Measurements from ENCODE around the gene ABCC11. TPM values are rescaled to one million over a fixed set of nuclear protein-coding genes. Genes with fewer than 3 reads are reported as not detected.
A peak's percentile ranks its signal among the peaks of the same experiment; 100 is the strongest.

ABCC11 gene
- polyA plus RNA-seq, 2 of the 4 experiments (the other 2 are of a cell fraction): 0.19 to 0.21 TPM

GRCh38 chr16:48126801-48127644 lies 120.3 kb downstream of the ABCC11 start:
- Histone ChIP-seq H3K4me3 (no peak overlapping the region), H3K9me3 (no peaks in the 10 kb centered on the region), H3K4me2 (peak overlapping the region; percentile 60), H3K27ac (peak overlapping the region; percentile 89 to 90), H3K4me1 (peaks cover 88% of the 10 kb centered on the region)
- 9% methylated on average over 13 of the region's 13 CpGs for WGBS (ENCODE audit: missing lambda C conversion rate)
- ATAC-seq: peak; percentile 77 to 84
- peak; percentile 55 to 97 for DNase-seq (ENCODE audit: low read depth in 1 of 2, low spot score in 1 of 2)
- ChIA-PET CTCF (interaction anchor here (0.5 to 3.2 kb wide), 11 partner anchors 9 to 1177 kb away, joined by 3 to 15 read pairs (median 4); partner anchors contain the start of gene ABCC12), POLR2A (interaction anchor here (1.0 to 1.6 kb wide), 4 partner anchors 30 to 1089 kb away, joined by 3 to 4 read pairs (median 4); partner anchors contain the start of gene NETO2)
- FAIRE-seq: peak; percentile 95
- TF ChIP-seq CEBPB (IDR thresholded peaks at IDR 0.05) (peak; percentile 92 to 97), ESRRA (IDR thresholded peaks at IDR 0.05; ENCODE audit: borderline replicate concordance, low read length) (no peak), SREBF2 (IDR thresholded peaks at IDR 0.05) (no peak), TFCP2L1 (CRISPR knock-in tag; IDR thresholded peaks at IDR 0.05) (no peak), GATA3 (IDR thresholded peaks at IDR 0.05; ENCODE audit: borderline replicate concordance) (peak; percentile 93), PBX3 (IDR thresholded peaks at IDR 0.05) (peak; percentile 77), ELK1 (IDR thresholded peaks at IDR 0.05; ENCODE audit: low read depth, low read length) (no peak), REST (IDR thresholded peaks at IDR 0.05) (no peak), PHF8 (IDR thresholded peaks at IDR 0.05; ENCODE audit: borderline replicate concordance, low read depth) (no peak), BCL3 (IDR thresholded peaks at IDR 0.05) (peak; percentile 91; the same call in 2 of the 3 replicates), HOXA7 (CRISPR knock-in tag; IDR thresholded peaks at IDR 0.05) (no peak), ATOH8 (CRISPR knock-in tag; IDR thresholded peaks at IDR 0.05; ENCODE audit: low read depth) (no peak; the same call in 1 of the 2 replicates), RARB (CRISPR knock-in tag; IDR thresholded peaks at IDR 0.05) (no peak), JUNB (IDR thresholded peaks at IDR 0.05) (peak; percentile 98), CTCF (IDR thresholded peaks at IDR 0.05) (no peak), FOSL2 (IDR thresholded peaks at IDR 0.05) (peak; percentile 96), FOSL2 (CRISPR knock-in tag; IDR thresholded peaks at IDR 0.05) (peak; percentile 96), NFE2L2 (conservative IDR thresholded peaks at IDR 0.05; ENCODE audit: low read length) (no peak), HES2 (IDR thresholded peaks at IDR 0.05) (peak; percentile 71), EHMT2 (IDR thresholded peaks at IDR 0.05; ENCODE audit: low read depth) (no peak), POLR2AphosphoS2 (conservative IDR thresholded peaks at IDR 0.05; ENCODE audit: low read length) (no peak), FOSB (CRISPR knock-in tag; IDR thresholded peaks at IDR 0.05) (no peak), EP300 (IDR thresholded peaks at IDR 0.05) (peak; percentile 88 to 92; a peak in 4 of 5 replicates), HOXB13 (CRISPR knock-in tag; IDR thresholded peaks at IDR 0.05; ENCODE audit: low read depth) (peak; percentile 43; the same call in 1 of the 2 replicates), RAD21 (conservative IDR thresholded peaks at IDR 0.05 in 1 of 2, IDR thresholded peaks at IDR 0.05 in 1 of 2) (peak; percentile 33 to 64), ZNF302 (CRISPR knock-in tag; IDR thresholded peaks at IDR 0.05) (peak; percentile 16; the same call in 1 of the 2 replicates), MAX (IDR thresholded peaks at IDR 0.05) (peak; percentile 88), CHD4 (IDR thresholded peaks at IDR 0.05; ENCODE audit: borderline replicate concordance) (no peak), KDM1A (IDR thresholded peaks at IDR 0.05; ENCODE audit: low read depth) (no peak)
